Right lobe of liver (tissue), 6 donors: ENCODE data around the gene RGL1. TPM values are rescaled to one million over a fixed set of nuclear protein-coding genes. Genes with fewer than 3 reads are reported as not detected.

Experiments
- ATAC-seq, 4 donors: fragments of 200-7000 bp; cut with Tn5 transposase; one replicate each; pipeline ENCODE4 v1.9.1; 2020; ENCODE audit warnings: mild to moderate bottlenecking in 4 of 4, moderate library complexity in 4 of 4
- DNase-seq, 3 donors: peaks; one replicate each; pipeline ENCODE4 v3.0.0-alpha.2; 2020
- H3K27ac ChIP-seq, 3 donors: fragments of 200-600 bp; one replicate each; pipeline ENCODE4 v1.8.0; 2022
- H3K27me3 ChIP-seq, 2 donors: fragments of 200-600 bp; one replicate each; pipeline ENCODE4 v1.8.0; 2022
- H3K36me3 ChIP-seq, 4 donors: fragments of 200-600 bp; sonication (generic) in 1 of 4; one replicate each; pipeline versions ENCODE4 v1.5.1 to v1.8.0; 2017 to 2022; ENCODE audit warnings: control low read depth in 1 of 4
- H3K4me1 ChIP-seq, 4 donors: fragments of 200-600 bp; sonication (generic) in 1 of 4; one replicate each; pipeline versions ENCODE4 v1.5.1 to v1.8.0; 2017 to 2022; ENCODE audit warnings: control low read depth in 1 of 4
- H3K4me3 ChIP-seq, 3 donors: fragments of 200-600 bp; one replicate each; pipeline ENCODE4 v1.8.0; 2022
- H3K9me3 ChIP-seq, 4 donors: fragments of 200-600 bp; sonication (generic) in 1 of 4; one replicate each; pipeline versions ENCODE4 v1.5.1 to v1.8.0; 2017 to 2022; ENCODE audit warnings: control low read depth in 1 of 4
- POLR2A ChIP-seq: fragments of 450-650 bp; IDR thresholded peaks from one replicate; pipeline ENCODE4 v1.6.1; 2017; ENCODE audit warnings: antibody characterized with exemption, mild to moderate bottlenecking
- WGBS: methylation state at CpG from one replicate; pipeline ENCODE4 v1.1.6; 2018; ENCODE audit warnings: low coverage, low lambda C conversion rate; ENCODE audit not compliant: insufficient coverage; ENCODE audit errors: missing lambda C conversion rate; 5-methylcytosine and 5-hydroxymethylcytosine counted together
- intact Hi-C, 2 donors: fragments of 100-400 bp; cut with DNase I; formaldehyde crosslinking; loops; one replicate each; pipeline versions ENCODE4 v1.11.2 to v1.14.1; 2022
- total RNA-seq, 6 experiments: library from RNA; depleted of rRNA in 2 of 6; stranded (reverse); fragments of >200 nt in 2 of 6; fragmentation: NEBNext Ultra II Directional in 3 of 6; extraction: Animal tissue kit (Norgen Biotek cat#: 25700) in 3 of 6; gene quantifications; one replicate each; pipeline versions ENCODE4 v1.1.0 to v1.2.4, GENCODE V29; 2016 to 2023
- TF ChIP-seq, protein P1 (sequence below), 4 donors: fragments of 200-600 bp in 3 of 4; fragments of 450-650 bp in 1 of 4; IDR thresholded peaks; one replicate each; pipeline versions ENCODE4 v1.5.1 to v1.8.0; 2016 to 2022; ENCODE audit warnings: antibody characterized with exemption in 4 of 4, mild to moderate bottlenecking in 2 of 4
- donor health status: DM: no; HTN: yes; CAD: no.
- donor health status: DM: no; HTN: no; CAD: no.
- donor health status: DM: no; HTN: no; CAD: no.
- donor health status: DM: no; HTN: yes; CAD: no.
- donor health status: DM: no; HTN: yes; CAD: no.

RGL1 gene
- total RNA-seq, 6 experiments from 2014 or later, result 5.5 to 13.1 (median 6.9) TPM

GRCh38 chr1:183892351-183892793 lies 87.5 kb downstream of the RGL1 start:
- no peak for DNase-seq
- no peak for TF ChIP-seq POLR2A
- TF ChIP-seq, protein P1, sequence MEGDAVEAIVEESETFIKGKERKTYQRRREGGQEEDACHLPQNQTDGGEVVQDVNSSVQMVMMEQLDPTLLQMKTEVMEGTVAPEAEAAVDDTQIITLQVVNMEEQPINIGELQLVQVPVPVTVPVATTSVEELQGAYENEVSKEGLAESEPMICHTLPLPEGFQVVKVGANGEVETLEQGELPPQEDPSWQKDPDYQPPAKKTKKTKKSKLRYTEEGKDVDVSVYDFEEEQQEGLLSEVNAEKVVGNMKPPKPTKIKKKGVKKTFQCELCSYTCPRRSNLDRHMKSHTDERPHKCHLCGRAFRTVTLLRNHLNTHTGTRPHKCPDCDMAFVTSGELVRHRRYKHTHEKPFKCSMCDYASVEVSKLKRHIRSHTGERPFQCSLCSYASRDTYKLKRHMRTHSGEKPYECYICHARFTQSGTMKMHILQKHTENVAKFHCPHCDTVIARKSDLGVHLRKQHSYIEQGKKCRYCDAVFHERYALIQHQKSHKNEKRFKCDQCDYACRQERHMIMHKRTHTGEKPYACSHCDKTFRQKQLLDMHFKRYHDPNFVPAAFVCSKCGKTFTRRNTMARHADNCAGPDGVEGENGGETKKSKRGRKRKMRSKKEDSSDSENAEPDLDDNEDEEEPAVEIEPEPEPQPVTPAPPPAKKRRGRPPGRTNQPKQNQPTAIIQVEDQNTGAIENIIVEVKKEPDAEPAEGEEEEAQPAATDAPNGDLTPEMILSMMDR (IDR thresholded peaks at IDR 0.05), result no peak
- H3K36me3 ChIP-seq, result no peaks in the 10 kb centered on the region

GRCh38 chr1:183893561-183894289 lies 88.8 kb downstream of the RGL1 start:
- Histone ChIP-seq H3K36me3 (no peaks in the 10 kb centered on the region), H3K27me3 (no peaks in the 10 kb centered on the region), H3K27ac (no peak overlapping the region), H3K9me3 (no peaks in the 10 kb centered on the region), H3K4me3 (no peak overlapping the region), H3K4me1 (peaks cover 0 to 13% (median 0%) of the 10 kb centered on the region in 4 donors)
- 84% methylated on average over 3 of the region's 3 CpGs for WGBS
- TF ChIP-seq, protein P1 (IDR thresholded peaks at IDR 0.05), result no peak
- TF ChIP-seq POLR2A, result no peak
- DNase-seq, result no peak
- intact Hi-C loops, result no loop called here
- ATAC-seq, result no peak

More at GRCh38 chr1:183892351-183892793, 87.5 kb downstream of the RGL1 start:
- H3K27me3 ChIP-seq, result no peaks in the 10 kb centered on the region
- peaks cover 0 to 13% (median 0%) of the 10 kb centered on the region in 4 donors for H3K4me1 ChIP-seq
- intact Hi-C loops, result no loop called here
- no peaks in the 10 kb centered on the region for H3K9me3 ChIP-seq
- ATAC-seq, result peak; percentile 71 to 84 (median 78)
- H3K27ac ChIP-seq, result peak overlapping the region in 1 of 3 donors; percentile 6
- no peak overlapping the region for H3K4me3 ChIP-seq

DNA sequence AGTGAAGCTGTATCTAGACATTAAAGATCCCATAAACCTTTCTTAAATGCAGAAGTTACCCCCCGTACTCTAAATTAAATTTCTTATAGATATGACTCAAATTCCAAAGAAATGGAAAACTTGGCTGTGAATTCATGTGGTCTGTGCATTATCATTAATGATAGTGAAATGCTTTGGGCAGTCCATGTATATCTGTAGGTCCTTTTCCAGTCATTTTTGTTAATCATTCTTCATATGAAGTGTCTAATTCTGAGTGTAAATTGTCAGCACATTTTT lies 89.3 kb downstream of the RGL1 start:
- DNase-seq (no peak), ATAC-seq (no peak)
- intact Hi-C loops, result no loop called here
- H3K27me3 ChIP-seq, result no peaks in the 10 kb centered on the region
- TF ChIP-seq POLR2A, result no peak
- WGBS, result 100% methylated on average over 1 of the region's 1 CpG
- no peak overlapping the region for H3K4me3 ChIP-seq
- no peaks in the 10 kb centered on the region for H3K36me3 ChIP-seq
- no peak overlapping the region for H3K27ac ChIP-seq
- H3K9me3 ChIP-seq, result no peaks in the 10 kb centered on the region
- H3K4me1 ChIP-seq, result peaks cover 0 to 13% (median 0%) of the 10 kb centered on the region in 4 donors

- DNase-seq (no peak), ATAC-seq (peak; percentile 35 to 54 (median 50))
- Histone ChIP-seq H3K27ac (peak overlapping the region in 1 of 3 donors; percentile 23), H3K4me1 (peaks cover 0 to 16% (median 0%) of the 10 kb centered on the region in 4 donors), H3K9me3 (no peaks in the 10 kb centered on the region), H3K27me3 (no peaks in the 10 kb centered on the region), H3K36me3 (no peaks in the 10 kb centered on the region), H3K4me3 (no peak overlapping the region)
- TF ChIP-seq, protein P1 (IDR thresholded peaks at IDR 0.05), result no peak
- TF ChIP-seq POLR2A, result no peak
- 44% methylated on average over 4 of the region's 4 CpGs for WGBS
- intact Hi-C loops, result no loop called here
Observed at GRCh38 chr1:183896466-183897048, 91.6 kb downstream of the RGL1 start.

DNA sequence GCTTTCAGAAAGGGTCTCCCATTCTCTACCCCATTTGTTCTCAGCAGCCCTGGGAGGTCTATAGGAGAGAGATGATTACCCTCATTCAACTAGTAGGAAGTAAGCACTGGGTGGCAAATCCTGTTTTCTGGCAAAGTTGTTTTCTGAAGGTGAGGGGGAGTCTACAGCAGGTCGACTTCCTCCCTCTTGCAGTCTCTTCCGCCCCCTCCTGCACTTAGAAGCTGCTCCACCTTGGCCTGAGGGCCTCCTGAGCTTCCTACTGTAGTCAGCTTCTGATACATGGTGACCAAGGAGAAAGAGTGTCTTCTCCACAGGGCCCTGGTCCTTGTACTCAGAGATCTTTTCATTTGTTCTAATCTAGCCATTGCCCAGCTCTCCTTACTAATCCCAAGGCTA lies 93.1 kb downstream of the RGL1 start:
- H3K4me3 ChIP-seq, result no peak overlapping the region
- no peak for DNase-seq
- ATAC-seq, result peak in 1 of 4 donors; percentile 19
- intact Hi-C loops, result no loop called here
- H3K36me3 ChIP-seq, result no peaks in the 10 kb centered on the region
- no peaks in the 10 kb centered on the region for H3K27me3 ChIP-seq
- peak overlapping the region in 1 of 3 donors; percentile 16 for H3K27ac ChIP-seq
- 29% methylated on average over 1 of the region's 2 CpGs for WGBS
- TF ChIP-seq, protein P1 (IDR thresholded peaks at IDR 0.05), result no peak
- no peak for TF ChIP-seq POLR2A
- peaks cover 0 to 3% (median 0%) of the 10 kb centered on the region in 4 donors for H3K4me1 ChIP-seq
- H3K9me3 ChIP-seq, result no peaks in the 10 kb centered on the region
